NCI-H748 (cell line): ENCODE results near the gene TARDBP.

Experiments
- DNase-seq: peaks from one replicate; lab custom pipeline; 2025; ENCODE audit not compliant: unreplicated experiment; lab: John Stamatoyannopoulos, UW

TARDBP gene

DNA sequence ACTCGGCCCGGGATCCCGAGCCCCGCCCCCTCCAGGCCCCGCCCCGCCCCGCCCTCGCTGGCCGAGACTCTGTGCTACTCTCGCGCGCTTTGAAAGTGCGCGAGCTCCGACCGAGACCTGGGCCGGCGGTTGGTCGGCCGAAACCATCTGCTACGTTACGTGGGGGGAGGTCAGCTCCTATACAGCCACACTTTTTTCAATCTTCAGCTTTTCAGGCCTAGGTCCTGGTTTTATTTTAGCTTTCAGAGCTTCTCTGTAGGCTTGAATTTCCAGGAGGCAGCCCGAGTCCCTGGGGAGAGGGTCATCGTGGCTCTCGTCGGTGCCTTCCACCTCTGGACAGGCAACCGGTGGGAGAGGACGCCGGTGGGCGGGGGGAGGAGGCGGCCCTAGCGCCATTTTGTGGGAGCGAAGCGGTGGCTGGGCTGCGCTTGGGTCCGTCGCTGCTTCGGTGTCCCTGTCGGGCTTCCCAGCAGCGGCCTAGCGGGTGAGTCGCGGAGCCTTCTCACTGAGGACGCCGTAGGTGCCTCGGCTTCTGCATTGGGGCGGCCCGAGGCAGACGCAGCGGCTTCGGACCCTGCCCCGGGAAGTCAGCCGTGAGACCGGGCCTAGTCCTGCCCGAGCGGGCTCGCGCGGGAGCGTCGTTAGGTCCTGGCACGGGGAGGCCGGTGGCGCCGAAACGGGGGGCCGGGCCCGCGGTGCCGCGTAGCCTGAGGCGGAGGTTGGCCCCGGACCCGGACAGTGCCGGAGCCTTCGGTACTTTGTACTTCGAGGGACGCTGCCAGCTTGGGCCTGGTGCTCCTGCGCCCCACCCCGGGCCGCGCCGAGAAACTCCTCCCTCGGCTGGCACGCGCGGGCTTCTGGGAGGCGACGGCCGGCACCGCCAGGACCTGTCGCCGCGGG, at the start of gene TARDBP:
TSS of gene TARDBP (plus strand) at position 395 of the 900 bp plus-strand sequence. CDS start 1,074 bp downstream, outside the sequence.
- peak; percentile 87 for DNase-seq

DNA sequence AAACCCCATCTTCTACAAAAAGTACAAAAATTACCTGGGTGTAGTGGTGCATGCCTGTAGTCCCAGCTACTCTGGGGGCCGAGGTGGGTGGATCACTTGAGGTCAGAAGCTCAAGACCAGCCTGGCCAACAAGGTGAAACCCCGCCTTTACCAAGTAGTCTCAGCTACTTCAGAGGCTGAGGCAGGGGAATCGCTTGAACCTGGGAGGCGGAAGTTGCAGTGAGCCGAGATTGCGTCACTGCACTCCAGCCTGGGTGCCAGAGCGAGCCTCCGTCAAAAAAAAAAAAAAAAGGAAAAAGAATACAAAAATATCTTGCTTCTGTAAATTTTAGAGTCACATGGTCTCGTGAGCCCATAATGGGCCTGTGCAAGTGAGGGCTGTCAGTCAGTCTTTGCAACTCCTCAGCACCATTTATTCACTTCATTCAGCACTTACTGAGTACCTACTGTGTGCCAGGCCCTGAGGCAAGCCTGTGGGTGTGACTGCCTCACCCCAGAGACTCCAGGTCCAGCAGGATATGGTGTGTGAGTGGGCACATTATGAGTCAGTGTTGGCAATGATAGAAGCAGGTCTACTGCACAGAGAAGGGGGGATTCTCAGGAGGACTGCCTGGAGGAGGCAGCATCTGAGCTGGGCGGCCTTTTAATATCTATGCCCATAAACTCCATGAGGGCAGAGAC, 46.8 kb upstream of the TARDBP start:
- DNase-seq, result no peak

DNA sequence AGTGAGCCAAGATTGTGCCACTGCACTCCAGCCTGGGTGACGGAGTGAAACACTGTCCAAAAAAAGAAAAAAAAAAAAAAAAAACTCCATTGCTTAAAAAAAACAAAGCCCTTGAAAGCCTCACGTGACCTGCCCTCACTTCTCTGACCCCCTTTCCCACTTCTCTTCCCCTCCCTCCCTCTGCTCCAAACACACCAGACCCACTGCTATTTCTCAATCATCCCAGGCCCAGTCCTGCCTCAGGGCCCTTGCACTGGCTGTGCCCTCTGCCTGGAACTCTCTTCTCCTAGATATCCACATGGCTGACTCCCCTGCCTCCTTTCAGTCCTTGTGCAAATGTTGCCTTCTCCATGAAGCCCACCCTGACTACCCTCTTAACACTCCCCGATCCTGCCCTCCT, 45.4 kb upstream of the TARDBP start:
- DNase-seq, result no peak

DNA sequence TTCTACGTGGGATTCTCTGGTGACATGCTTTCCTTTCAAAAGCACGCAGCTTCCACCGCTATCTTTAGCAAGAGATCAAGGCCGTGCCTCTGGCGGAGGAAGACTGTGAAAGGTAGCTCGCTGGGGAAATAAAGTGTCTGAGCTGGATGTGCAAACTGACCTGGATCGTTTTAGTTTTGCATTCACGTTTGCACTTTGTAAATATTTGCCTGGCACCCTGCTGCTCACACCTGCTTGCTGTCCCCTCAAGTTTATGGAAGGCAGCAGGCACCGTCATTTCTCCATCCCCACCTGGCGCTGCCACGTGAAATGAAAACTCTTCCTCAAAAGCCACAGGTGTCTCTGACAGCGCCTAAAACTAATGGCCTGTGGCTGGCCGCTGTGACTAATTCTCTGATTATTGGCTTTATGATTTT, 44.0 kb upstream of the TARDBP start:
- DNase-seq, result peak; percentile 97

DNA sequence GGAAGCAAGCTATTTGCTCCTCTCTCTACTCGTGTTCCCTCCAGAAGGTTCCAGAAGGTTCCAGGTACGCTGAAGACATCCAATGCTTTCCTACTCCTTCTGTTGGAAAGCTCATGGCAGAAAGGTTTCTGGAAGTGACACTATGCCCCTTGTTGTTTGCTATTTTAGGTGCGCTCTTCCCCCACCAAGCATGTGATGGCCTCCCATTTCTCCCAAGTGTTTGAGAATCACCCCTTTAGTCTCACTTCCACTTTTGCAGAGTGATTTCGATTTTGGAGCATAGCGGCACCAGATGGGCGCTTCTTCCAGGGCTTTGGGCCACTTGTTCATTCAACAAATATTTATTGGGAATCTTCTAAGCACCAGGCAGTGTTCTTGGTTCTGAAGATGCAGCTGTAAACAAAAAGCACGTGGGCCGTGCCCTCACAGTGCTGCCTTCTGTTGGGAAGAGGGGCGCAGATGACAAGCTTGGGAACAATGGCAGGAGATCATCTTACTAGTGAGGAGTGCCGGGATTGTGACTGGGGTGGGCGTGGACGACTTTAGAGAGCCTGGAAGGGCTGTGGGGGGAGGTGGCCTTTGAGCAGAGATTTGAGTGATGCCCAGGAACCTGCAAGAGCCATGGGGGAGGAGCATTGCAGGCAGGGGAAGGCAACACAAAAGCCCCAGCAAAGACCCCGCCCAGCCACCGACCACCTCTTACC, 43.0 kb upstream of the TARDBP start:
- DNase-seq, result peak; percentile 97

DNA sequence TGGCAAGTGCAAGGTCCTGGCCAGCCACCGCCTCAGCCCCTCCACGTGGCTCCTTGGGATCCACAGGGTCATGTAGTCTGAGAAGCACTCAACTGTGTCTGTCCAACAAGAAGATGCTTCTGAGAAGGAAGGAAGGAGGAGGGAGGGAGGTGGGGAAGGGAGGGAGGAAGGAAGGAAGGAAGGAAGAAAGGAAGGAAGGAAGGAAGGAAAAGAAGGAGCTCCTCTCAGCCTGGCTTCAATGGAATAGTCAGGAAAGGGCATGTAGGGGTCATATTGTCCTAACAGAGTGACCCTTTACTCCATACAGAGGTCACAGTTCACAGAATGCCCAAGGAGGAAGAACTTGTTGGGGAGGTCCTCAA, 42.5 kb upstream of the TARDBP start:
- no peak for DNase-seq

DNA sequence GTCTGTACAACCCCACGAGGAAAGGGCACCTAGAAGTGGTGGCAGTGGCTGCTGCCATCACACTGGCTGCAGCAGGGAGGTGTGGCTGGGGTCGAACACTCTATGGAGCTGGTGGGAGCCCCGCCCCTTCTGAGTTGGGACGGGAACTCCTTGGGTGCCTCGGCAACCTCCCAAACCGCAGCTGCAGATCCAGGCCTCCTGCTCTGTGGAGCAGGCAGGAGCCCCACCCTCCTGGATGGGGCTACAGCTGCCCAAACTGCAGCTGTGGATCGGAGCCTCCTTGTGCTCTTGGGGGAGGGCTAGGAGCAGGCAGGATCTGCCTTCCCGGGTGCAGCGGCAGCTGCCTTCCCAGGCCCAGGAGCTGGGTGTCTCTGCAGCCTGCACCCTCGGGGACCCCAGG, 38.9 kb upstream of the TARDBP start:
- no peak for DNase-seq

DNA sequence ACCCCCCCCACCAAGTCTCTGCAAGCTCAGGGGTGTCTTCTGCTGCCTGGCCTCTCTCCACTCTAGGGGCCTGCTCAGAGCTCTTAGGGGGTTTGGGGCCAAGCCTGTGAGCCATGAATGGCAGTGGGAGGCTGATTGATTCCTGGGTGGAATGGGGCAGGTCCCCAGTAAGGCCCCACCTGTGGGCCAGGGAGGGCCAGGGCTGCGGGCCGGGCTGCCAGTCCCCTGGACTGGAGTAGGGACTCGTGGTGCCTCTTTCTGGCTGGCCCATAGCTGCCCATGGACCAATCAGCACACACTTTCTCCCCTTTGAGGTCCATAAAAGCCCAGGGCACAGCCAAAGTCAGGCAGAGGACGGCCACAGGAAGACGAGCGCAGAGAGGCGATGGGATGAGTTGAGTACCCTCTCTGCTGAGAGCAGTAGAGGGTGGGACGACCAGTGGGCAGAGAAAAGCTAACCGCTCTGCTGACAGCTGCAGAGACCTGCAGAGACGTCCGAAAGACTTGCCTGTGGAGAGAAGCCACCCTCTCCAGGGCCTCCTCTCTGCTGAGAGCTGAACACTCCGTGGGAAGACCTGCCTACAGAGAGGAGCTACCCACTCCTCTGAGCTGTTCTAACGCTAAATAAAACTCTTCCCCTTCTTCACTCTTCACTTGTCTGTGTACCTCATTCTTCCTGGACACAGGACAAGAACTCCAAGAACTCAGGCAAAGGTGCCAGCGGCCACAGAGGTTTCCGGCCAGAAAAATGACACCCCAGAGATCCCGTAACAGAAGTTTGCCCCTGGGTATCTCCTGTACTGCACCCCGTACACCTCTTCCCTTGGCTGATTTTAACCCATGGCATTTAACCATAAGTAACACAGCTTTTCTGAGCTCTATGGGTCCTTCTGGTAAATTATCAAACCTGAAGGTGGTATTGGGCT, 38.2 kb upstream of the TARDBP start:
- no peak for DNase-seq

DNA sequence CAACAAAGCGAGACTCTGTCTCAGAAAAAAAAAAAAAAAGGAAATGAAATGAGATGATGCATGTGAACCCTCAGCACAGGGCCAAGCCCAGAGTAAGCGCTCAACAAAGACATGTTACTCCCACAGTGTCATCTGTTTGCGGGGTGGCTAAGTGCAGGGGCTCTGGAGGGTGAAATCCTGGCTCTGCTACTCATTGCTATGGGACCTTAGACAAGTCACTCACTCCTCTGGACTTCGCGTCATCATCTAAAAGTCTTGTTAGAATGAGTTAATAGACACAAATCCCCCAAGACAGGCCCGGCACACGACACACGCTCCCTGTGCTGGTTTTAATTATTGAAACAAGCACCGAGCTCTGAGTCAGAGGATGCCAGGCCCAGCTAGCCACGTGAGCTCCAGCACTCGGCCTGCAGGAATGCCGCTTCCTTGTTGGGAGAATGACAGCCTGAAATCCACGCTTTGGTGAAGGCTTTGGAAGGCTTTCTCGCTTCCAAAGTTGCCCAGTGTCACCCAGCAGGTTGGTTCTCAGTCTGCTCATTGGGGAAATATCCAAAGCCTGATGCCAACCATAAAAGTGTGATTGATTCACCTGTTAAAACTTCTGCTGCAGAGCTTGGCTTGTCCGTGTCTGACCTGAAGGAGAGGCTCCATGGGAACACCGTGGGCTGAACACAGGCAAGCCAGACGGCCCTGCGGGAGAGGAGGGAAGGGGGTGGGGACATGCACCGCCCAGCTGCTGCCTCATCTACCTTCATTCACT, 36.7 kb upstream of the TARDBP start:
- no peak for DNase-seq

DNA sequence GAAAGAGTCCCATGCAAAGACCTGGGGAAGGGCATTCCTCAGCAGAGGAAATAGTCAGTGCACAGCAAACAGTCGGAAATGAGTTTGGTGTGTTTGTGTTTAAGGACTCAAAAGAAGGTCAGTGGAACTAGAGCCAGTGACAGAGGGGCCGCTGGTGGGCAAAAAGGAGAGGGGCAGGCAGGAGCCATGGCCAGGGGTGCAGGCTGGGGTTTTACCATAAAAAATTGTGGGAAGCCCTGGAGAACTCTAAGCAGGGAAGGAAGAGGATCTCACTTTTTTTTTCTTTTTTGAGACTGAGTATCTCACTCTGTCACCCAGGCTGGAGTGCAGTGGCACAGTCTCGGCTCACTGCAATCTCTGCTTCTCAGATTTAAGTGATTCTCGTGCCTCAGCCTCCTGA, 33.7 kb upstream of the TARDBP start:
- DNase-seq, result no peak

DNA sequence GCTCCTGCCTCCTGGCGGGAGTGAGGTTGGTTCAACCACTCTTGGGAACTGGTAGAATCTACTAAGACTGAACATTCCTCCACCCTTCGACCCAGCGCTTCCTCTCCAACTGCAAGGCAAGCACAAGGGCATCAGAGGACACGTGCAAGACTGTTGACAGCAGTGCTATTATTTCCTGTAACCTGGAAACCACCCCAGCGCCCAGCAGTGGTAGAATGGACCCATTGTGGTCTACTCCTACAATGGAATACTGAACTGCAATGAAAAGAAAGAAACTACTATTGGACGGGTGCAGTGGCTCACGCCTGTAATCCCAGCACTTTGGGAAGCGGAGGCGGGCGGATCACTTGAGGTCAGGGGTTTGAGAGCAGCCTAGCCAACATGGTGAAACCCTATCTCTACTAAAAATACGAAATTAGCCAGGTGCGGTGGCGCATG, 33.0 kb upstream of the TARDBP start:
- peak; percentile 17 for DNase-seq

DNA sequence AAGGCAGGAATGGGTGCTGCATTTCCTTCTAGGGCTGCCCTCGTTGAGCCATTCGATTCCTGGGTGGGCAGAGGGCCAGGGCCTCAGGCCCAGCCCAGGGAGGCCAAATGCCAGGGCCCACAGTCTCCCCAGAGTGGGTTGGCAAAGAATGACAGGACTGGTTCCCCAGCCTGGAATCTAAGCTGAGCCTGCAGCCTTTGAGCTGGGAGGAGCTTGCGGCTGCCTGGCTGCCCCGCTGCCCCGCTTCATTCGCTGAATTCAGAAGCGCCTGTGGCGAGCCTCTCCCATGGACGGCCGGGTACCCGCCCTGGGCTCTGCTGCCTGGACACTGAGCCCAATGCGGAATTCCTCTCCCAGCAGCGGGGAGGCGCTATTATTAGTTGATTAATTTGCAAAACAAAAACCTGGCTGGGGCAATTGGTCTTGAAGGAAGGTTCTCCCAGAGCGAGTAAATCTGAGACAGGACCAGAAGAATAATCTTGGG, 32.3 kb upstream of the TARDBP start:
- DNase-seq, result no peak

DNA sequence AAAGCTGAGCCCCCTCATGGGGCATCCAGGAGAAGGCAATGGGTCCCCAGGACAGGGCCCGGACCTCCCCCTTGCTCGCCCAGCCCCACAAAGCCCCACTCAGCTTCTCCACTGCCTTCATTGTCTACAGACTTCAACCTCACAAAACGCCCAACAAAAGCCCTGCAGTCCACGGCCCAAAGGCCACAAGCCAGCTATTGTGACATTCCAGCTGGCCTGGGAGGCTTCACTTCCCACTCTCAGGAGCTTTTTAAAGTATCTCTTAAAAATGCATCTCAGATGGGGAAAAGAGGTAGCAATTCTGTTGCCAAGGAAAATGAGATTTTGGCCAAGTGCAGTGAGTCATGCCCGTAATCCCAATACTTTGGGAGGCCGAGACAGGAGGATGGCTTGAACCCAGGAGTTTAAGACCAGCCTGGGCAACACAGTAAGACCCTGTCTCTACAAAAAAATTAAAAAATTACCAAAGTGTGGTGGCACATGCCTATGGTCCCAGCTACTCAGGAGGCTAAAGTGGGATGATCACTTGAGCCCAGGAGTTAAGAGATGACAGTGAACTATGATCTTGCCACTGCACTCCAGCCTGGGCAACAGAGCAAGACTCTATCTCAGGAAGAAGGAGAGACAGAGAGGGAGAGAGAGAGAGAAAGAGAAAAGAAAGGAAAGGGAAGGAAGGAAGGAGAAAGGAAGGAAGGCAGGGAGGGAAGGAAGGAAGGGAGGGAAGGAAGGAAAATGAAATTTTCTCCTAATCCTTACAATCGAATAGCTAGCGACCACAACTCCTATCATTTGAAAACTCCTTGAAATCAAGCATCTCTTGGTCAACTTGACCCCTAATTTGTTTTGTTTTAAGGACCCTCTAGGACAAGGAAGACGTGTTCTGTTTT, 31.4 kb upstream of the TARDBP start:
- DNase-seq, result no peak

DNA sequence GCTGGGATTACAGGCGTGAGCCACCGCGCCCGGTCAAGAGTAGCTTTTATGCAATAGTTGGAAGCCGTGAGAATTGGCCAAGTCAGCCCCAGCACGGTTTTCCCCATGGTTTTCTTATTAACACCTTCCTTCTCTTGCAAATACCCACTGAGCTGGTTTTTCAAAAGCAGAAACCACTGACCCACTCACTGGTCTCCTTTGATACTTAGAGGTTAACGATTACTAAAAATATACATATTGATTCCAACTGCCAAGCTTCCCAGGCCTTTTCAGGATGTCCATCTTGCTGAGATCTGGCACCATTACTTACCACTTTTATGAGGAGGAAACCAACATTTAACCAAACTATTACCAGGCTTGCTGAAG, 25.9 kb upstream of the TARDBP start:
- DNase-seq, result no peak

DNA sequence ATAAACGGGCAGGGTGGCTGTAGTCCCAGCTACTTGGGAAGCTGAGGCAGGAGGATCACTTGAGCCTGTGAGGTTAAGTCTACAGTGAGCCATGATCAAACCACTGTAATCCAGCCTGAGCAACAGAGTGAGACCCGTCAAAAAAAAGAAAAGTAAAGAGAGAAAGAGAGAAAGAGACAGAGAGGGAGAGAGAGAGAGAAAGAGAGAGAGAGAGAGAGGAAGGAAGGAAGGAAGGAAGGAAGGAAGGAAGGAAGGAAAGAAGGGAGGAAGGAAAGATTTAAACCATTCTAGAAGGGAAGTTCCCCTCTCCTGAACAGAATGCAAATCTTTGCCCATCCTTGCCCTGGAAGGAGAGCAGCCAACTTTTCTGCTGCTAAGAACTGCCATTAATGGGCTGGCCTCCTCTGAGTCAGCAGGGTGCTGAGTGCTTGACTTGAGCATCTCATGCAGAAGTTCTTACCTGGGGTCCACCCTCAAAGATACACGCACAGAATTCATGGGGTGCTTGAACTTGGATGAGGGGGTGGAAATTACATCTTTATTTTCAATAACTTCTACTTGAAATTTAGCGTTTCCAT, 24.5 kb upstream of the TARDBP start:
- DNase-seq, result no peak

DNA sequence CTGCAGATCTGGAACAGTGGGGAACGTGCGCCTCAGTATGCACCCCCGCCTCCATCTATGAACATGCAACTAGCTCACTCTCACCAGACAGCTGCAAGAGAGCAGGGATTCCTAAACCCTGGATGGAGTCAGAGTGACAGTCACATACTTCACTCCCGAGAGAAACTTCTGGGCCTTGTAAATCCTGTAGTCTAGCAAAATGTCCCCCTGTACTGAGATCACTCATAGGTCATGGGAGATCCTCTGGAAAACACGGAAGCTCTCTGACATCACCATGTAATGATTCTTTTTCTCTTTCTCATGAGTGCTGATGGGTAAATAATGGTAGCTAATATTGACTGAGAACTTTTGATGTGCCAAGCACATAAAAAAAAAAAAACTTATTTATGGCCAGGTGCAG, 23.4 kb upstream of the TARDBP start:
- no peak for DNase-seq

DNA sequence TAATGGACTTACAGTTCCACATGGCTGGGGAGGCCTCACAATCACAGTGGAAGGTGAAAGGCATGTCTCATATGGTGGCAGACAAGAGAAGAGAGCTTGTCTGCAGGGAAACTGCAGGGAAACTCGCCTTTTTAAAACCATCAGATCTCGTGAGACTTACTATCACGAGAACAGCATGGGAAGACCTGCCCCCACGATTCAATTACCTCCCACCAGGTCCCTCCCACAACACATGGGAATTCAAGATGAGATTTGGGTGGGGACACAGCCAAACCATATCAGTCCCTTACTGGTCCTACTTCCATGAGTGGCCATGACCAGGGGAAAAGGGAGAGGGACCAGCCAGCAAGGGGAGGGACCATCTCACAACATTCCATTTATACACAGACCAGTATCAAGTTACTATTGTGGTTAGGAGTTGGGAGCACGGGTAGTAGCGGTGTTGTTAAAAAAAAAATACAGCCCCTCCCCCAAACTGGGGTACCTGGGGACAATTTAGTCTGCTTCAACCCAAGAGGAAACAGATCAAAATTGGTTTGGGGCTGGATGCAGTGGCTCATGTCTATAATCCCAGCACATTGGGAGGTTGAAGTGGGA, 22.4 kb upstream of the TARDBP start:
- DNase-seq, result peak; percentile 3

DNA sequence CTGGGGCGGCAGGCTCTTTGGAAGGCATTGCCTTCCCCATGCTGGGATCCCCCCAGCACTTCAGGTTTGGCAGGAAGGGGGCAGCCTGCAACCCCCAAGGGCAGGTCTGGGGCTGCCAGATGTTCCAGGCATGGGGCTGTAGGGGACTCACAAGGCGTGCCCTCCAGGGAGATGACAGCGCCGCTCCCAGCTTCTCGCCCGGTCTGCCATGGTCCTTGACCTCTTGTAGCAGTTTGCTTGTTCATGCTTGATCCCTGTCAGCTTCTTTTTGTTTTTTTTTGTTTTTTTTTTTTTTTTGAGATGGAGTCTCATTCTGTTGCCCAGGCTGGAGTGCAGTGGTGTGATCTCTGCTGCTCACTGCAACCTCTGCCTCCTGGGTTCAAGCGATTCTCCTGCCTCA, 21.6 kb upstream of the TARDBP start:
- DNase-seq, result no peak
